Esophagus squamous epithelium (tissue), 4 donors: ENCODE data around the gene LDLRAD3.

Experiments used
- CTCF ChIP-seq, 6 experiments: fragments of 450-650 bp in 4 of 6; fragments of 200-600 bp in 2 of 6; sonication (generic) in 2 of 6; IDR thresholded peaks; one replicate each; pipeline ENCODE4 v1.5.1; 2016 to 2019; ENCODE audit warnings: antibody characterized with exemption in 6 of 6, mild to moderate bottlenecking in 4 of 6, moderate library complexity in 4 of 6
- POLR2A ChIP-seq, 4 donors: fragments of 450-650 bp; IDR thresholded peaks; one replicate each; pipeline ENCODE4 v1.6.1; 2017; ENCODE audit warnings: antibody characterized with exemption in 4 of 4, mild to moderate bottlenecking in 4 of 4, moderate library complexity in 3 of 4

- no peak for TF ChIP-seq POLR2A (IDR thresholded peaks at IDR 0.05)
- TF ChIP-seq CTCF (IDR thresholded peaks at IDR 0.05), result no peak
Measured at GRCh38 chr11:36002196-36002595, 58.3 kb downstream of the LDLRAD3 start.
